ENCODE results near the gene BRINP3. TPM values are rescaled to one million over a fixed set of nuclear protein-coding genes. Genes with fewer than 3 reads are reported as not detected.
A peak's percentile ranks its signal among the peaks of the same experiment; 100 is the strongest.

BRINP3 gene
- total RNA-seq, 2 experiments from 2014 or later, result not detected

DNA sequence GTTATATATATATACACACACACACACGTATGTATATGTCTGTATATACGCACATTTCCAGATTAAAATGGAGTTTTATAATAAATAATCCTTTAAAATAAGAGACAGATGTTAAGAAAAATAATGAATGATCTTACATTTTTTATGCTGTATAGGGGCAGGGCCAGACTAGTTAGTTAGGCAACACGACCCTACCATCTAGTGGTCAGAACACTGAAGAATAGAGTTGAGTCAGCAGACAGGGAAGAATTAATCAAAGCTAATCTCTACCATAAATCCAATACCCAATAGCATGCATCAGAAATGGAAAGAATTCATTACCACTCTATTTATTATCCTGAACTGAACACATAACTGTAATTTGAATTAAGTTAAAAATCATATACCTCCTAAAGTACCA, 156.7 kb downstream of the BRINP3 start:
- no peak for DNase-seq (ENCODE audit: low spot score)
- H3K27ac ChIP-seq (ENCODE audit: low read depth, low read length, poor library complexity, severe bottlenecking), result no peak overlapping the region
- ChIA-PET POLR2A (no interaction called here), CTCF (ENCODE audit: unreplicated experiment) (no interaction called here)
- TF ChIP-seq EZH2phosphoT487 (IDR thresholded peaks at IDR 0.05; ENCODE audit: borderline replicate concordance, low read depth, low read length) (no peak), CTCF (conservative IDR thresholded peaks at IDR 0.05; ENCODE audit: low read length) (peak; percentile 32; the same call in 1 of the 2 replicates)
- no TSS peak for BruUV-seq (replicated peaks)
- H3K4me3 ChIP-seq (ENCODE audit: low read depth, low read length, poor library complexity, severe bottlenecking), result no peak overlapping the region
- no peaks in the 10 kb centered on the region for H3K4me1 ChIP-seq (ENCODE audit: insufficient read depth, low read length, poor library complexity, severe bottlenecking)
- no peak overlapping the region for H3K4me2 ChIP-seq (ENCODE audit: low read length)
- no peaks in the 10 kb centered on the region for H3K79me2 ChIP-seq (ENCODE audit: insufficient read depth, low read depth, low read length)
- intact Hi-C loops (cut with micrococcal nuclease; ENCODE audit: unreplicated experiment), result no loop called here
- no peak overlapping the region for H2AFZ ChIP-seq (ENCODE audit: low read length)
- H4K20me1 ChIP-seq (ENCODE audit: insufficient read depth, low read length), result no peaks in the 10 kb centered on the region
- H3K9me3 ChIP-seq (ENCODE audit: low read length), result no peaks in the 10 kb centered on the region
- H3K9me2 ChIP-seq (ENCODE audit: insufficient read depth, low read length), result no peaks in the 10 kb centered on the region
- H3K36me3 ChIP-seq (ENCODE audit: insufficient read depth, low read length), result no peaks in the 10 kb centered on the region

GRCh38 chr1:190312763-190313162, 164.9 kb downstream of the BRINP3 start:
- H3K36me3 ChIP-seq (ENCODE audit: insufficient read depth, low read length), result no peaks in the 10 kb centered on the region
- TF ChIP-seq EZH2phosphoT487 (IDR thresholded peaks at IDR 0.05; ENCODE audit: borderline replicate concordance, low read depth, low read length) (no peak), CTCF (conservative IDR thresholded peaks at IDR 0.05; ENCODE audit: low read length) (no peak)
- H4K20me1 ChIP-seq (ENCODE audit: insufficient read depth, low read length), result no peaks in the 10 kb centered on the region
- intact Hi-C loops (cut with micrococcal nuclease; ENCODE audit: unreplicated experiment), result no loop called here
- H2AFZ ChIP-seq (ENCODE audit: low read length), result no peak overlapping the region
- BruUV-seq (replicated peaks), result no TSS peak
- no peak overlapping the region for H3K4me2 ChIP-seq (ENCODE audit: low read length)
- POLR2A ChIA-PET, result interaction anchor here (1.5 kb wide), 1 partner anchor 56 kb away, joined by 3 read pairs; no protein-coding TSS in a partner anchor
- no peak for DNase-seq (ENCODE audit: low spot score)
- CTCF ChIA-PET (ENCODE audit: unreplicated experiment), result no interaction called here
- H3K4me1 ChIP-seq (ENCODE audit: insufficient read depth, low read length, poor library complexity, severe bottlenecking), result no peaks in the 10 kb centered on the region
- no peaks in the 10 kb centered on the region for H3K9me3 ChIP-seq (ENCODE audit: low read length)
- H3K4me3 ChIP-seq (ENCODE audit: low read depth, low read length, poor library complexity, severe bottlenecking), result no peak overlapping the region
- H3K9me2 ChIP-seq (ENCODE audit: insufficient read depth, low read length), result no peaks in the 10 kb centered on the region
- no peak overlapping the region for H3K27ac ChIP-seq (ENCODE audit: low read depth, low read length, poor library complexity, severe bottlenecking)
- H3K79me2 ChIP-seq (ENCODE audit: insufficient read depth, low read depth, low read length), result no peaks in the 10 kb centered on the region

DNA sequence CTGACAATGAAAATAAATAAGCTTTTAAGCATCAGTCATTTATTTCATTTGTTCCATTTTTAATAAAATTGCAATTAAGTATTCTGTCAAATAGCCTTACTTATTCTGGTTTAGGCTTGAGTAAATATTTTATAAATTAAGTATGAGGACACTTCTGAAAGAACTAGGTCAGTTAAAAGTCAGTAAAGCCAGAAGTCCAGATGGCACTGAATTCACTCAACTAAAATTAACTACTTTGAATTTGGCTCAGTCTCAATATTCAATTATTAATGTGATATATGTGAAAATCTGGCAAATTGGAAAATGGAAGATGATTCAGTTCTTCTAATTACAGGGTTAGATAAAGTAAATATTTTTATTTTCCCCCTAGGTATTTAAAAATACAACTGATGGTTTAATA, 174.2 kb downstream of the BRINP3 start:
- Histone ChIP-seq H2AFZ (ENCODE audit: low read length) (no peak overlapping the region), H3K79me2 (ENCODE audit: insufficient read depth, low read depth, low read length) (no peaks in the 10 kb centered on the region), H3K9me3 (ENCODE audit: low read length) (no peaks in the 10 kb centered on the region), H3K4me3 (ENCODE audit: low read depth, low read length, poor library complexity, severe bottlenecking) (no peak overlapping the region), H3K4me1 (ENCODE audit: insufficient read depth, low read length, poor library complexity, severe bottlenecking) (no peaks in the 10 kb centered on the region), H3K4me2 (ENCODE audit: low read length) (no peak overlapping the region), H3K9me2 (ENCODE audit: insufficient read depth, low read length) (no peaks in the 10 kb centered on the region), H4K20me1 (ENCODE audit: insufficient read depth, low read length) (no peaks in the 10 kb centered on the region), H3K36me3 (ENCODE audit: insufficient read depth, low read length) (no peaks in the 10 kb centered on the region), H3K27ac (ENCODE audit: low read depth, low read length, poor library complexity, severe bottlenecking) (no peak overlapping the region)
- POLR2A ChIA-PET, result no interaction called here
- CTCF ChIA-PET (ENCODE audit: unreplicated experiment), result no interaction called here
- intact Hi-C loops (cut with micrococcal nuclease; ENCODE audit: unreplicated experiment), result no loop called here
- no TSS peak for BruUV-seq (replicated peaks)
- TF ChIP-seq CTCF (conservative IDR thresholded peaks at IDR 0.05; ENCODE audit: low read length) (no peak), EZH2phosphoT487 (IDR thresholded peaks at IDR 0.05; ENCODE audit: borderline replicate concordance, low read depth, low read length) (no peak)
- DNase-seq (ENCODE audit: low spot score), result no peak

Measured in OCI-LY7 (cell line).